HG03097 (cell line): ENCODE measurements around the gene JDP2.

ENCODE experiments used
- ATAC-seq: cut with Tn5 transposase; IDR thresholded peaks from one replicate; pipeline ENCODE4 v1.9.1; 2021; ENCODE audit not compliant: unreplicated experiment, low FRiP score

Gene JDP2

GRCh38 chr14:75510547-75510946 is 82.7 kb downstream of the JDP2 start:
- no peak for ATAC-seq

GRCh38 chr14:75511201-75511600 is 83.4 kb downstream of the JDP2 start:
- no peak for ATAC-seq

GRCh38 chr14:75513911-75514672 is 86.3 kb downstream of the JDP2 start:
- peak; percentile 20 for ATAC-seq

GRCh38 chr14:75514673-75515628 is 87.1 kb downstream of the JDP2 start:
- peak; percentile 55 for ATAC-seq

GRCh38 chr14:75515629-75515996 is 87.8 kb downstream of the JDP2 start:
- ATAC-seq = peak; percentile 34

- no peak for ATAC-seq
These were observed 90.8 kb downstream of the JDP2 start for GRCh38 chr14:75518625-75519024.

GRCh38 chr14:75519394-75519793 is 91.6 kb downstream of the JDP2 start:
- no peak for ATAC-seq

GRCh38 chr14:75519826-75520728 is 92.3 kb downstream of the JDP2 start:
- ATAC-seq = no peak

- no peak for ATAC-seq
These were observed 93.0 kb downstream of the JDP2 start for GRCh38 chr14:75520852-75521251.

GRCh38 chr14:75521415-75522199 is 93.8 kb downstream of the JDP2 start:
- no peak for ATAC-seq

GRCh38 chr14:75522224-75522982 is 94.6 kb downstream of the JDP2 start, which contains the start of gene BATF:
Gene BATF, plus strand, starts transcription at chr14:75522469. Its CDS starts 214 bp downstream, at chr14:75522683.
- ATAC-seq = peak; percentile 44

GRCh38 chr14:75522983-75523318 is 95.1 kb downstream of the JDP2 start:
- no peak for ATAC-seq
